GM10266 (cell line): ENCODE data around the gene PHAX.
A peak's percentile ranks its signal among the peaks of the same experiment; 100 is the strongest.
"Not testable (repeated sequence)": the region's sequence is repeated elsewhere in the genome, so short reads cannot be mapped to it uniquely, and the experiment has no call there.

Experiments used
- DNase-seq: peaks from one replicate; pipeline ENCODE4 v3.0.0; 2012; ENCODE audit errors: extremely low spot score
- TF ChIP-seq, protein P1 (sequence below): IDR thresholded peaks from 2 replicates; pipeline ENCODE4 v1.5.1; 2012; ENCODE audit warnings: mild to moderate bottlenecking, low read depth; ENCODE audit not compliant: control insufficient read depth, insufficient read depth; ENCODE audit errors: missing control alignments

The PHAX gene

GRCh38 chr5:126659805-126660482, 59.2 kb downstream of the PHAX start:
- TF ChIP-seq, protein P1, sequence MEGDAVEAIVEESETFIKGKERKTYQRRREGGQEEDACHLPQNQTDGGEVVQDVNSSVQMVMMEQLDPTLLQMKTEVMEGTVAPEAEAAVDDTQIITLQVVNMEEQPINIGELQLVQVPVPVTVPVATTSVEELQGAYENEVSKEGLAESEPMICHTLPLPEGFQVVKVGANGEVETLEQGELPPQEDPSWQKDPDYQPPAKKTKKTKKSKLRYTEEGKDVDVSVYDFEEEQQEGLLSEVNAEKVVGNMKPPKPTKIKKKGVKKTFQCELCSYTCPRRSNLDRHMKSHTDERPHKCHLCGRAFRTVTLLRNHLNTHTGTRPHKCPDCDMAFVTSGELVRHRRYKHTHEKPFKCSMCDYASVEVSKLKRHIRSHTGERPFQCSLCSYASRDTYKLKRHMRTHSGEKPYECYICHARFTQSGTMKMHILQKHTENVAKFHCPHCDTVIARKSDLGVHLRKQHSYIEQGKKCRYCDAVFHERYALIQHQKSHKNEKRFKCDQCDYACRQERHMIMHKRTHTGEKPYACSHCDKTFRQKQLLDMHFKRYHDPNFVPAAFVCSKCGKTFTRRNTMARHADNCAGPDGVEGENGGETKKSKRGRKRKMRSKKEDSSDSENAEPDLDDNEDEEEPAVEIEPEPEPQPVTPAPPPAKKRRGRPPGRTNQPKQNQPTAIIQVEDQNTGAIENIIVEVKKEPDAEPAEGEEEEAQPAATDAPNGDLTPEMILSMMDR, result no peak
- peak; percentile 45 for DNase-seq

GRCh38 chr5:126664586-126664985, 63.8 kb downstream of the PHAX start:
- TF ChIP-seq, protein P1, result no peak
- no peak for DNase-seq

- DNase-seq, result not testable (repeated sequence)
Measured at GRCh38 chr5:126670109-126670508, 69.4 kb downstream of the PHAX start.

- not testable (repeated sequence) for DNase-seq
Measured at GRCh38 chr5:126671681-126672080, 70.9 kb downstream of the PHAX start.

- DNase-seq, result no peak
- TF ChIP-seq, protein P1, result no peak
Measured at GRCh38 chr5:126673477-126673876, 72.7 kb downstream of the PHAX start.

GRCh38 chr5:126674145-126674544, 73.4 kb downstream of the PHAX start:
- TF ChIP-seq, protein P1, result no peak
- no peak for DNase-seq

GRCh38 chr5:126675338-126675737, 74.6 kb downstream of the PHAX start:
- TF ChIP-seq, protein P1, result no peak
- no peak for DNase-seq

DNA sequence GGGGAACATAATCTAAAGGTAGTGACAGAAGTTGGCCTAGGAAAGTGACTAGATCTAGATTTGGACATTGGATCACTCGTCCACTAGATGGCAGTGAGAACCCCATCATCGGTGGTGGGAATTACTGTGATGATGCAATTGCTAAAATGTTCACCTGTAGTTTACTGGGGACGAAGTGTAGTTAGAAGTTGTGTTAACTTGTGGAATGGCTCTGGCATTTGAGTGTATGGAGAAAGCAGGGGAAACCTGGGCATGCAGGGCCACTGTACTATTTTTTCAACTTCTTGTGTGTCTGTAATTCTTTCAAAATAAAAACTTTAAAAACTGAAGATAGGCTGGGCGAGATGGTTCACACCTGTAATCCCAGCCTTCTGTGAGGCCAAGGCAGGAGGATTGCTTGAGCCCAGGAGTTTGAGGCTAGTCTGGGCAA, 75.5 kb downstream of the PHAX start:
- TF ChIP-seq, protein P1, result peak; percentile 75
- peak; percentile 87 for DNase-seq
